Parathyroid adenoma (tissue), 2 donors: Measurements from ENCODE around the gene COG7.

Source experiments
- H2AFZ ChIP-seq: fragments of 300-600 bp; sonication (generic); one replicate; pipeline ENCODE4 v1.7.0; 2017; ENCODE audit warnings: antibody characterized with exemption, mild to moderate bottlenecking
- H3K27ac ChIP-seq: fragments of 300-600 bp; sonication (generic); one replicate; pipeline ENCODE4 v1.7.0; 2017
- H3K27me3 ChIP-seq: fragments of 300-600 bp; sonication (generic); one replicate; pipeline ENCODE4 v1.7.0; 2017; ENCODE audit warnings: low read length; ENCODE audit not compliant: control insufficient read depth, insufficient read depth
- H3K36me3 ChIP-seq: fragments of 300-600 bp; sonication (generic); one replicate; pipeline ENCODE4 v1.7.0; 2017; ENCODE audit warnings: low read length; ENCODE audit not compliant: control insufficient read depth, insufficient read depth
- H3K4me1 ChIP-seq: fragments of 300-600 bp; sonication (generic); one replicate; pipeline ENCODE4 v1.7.0; 2017; ENCODE audit warnings: control low read depth
- H3K4me2 ChIP-seq: fragments of 300-600 bp; sonication (generic); one replicate; pipeline ENCODE4 v1.7.0; 2017; ENCODE audit warnings: low read length
- H3K4me3 ChIP-seq: fragments of 300-600 bp; sonication (generic); one replicate; pipeline ENCODE4 v1.7.0; 2017; ENCODE audit warnings: low read depth, low read length
- H3K79me2 ChIP-seq: fragments of 300-600 bp; sonication (generic); one replicate; pipeline ENCODE4 v1.7.0; 2017; ENCODE audit warnings: control low read depth
- H3K9ac ChIP-seq: fragments of 300-600 bp; sonication (generic); one replicate; pipeline ENCODE4 v1.7.0; 2017; ENCODE audit warnings: mild to moderate bottlenecking
- H3K9me3 ChIP-seq: fragments of 300-600 bp; sonication (generic); one replicate; pipeline ENCODE4 v1.7.0; 2017; ENCODE audit warnings: low read length; ENCODE audit not compliant: control insufficient read depth
- CTCF ChIP-seq: fragments of 300-600 bp; sonication (generic); IDR thresholded peaks from one replicate; pipeline ENCODE4 v1.7.0; 2017; ENCODE audit warnings: antibody characterized with exemption, mild to moderate bottlenecking
- donor health status: primary hyperparathyroidism.

Gene COG7

GRCh38 chr16:23500212-23500861 lies 47.3 kb upstream of the COG7 start:
- H3K4me2 ChIP-seq, result no peak overlapping the region
- peaks cover 27% of the 10 kb centered on the region for H3K79me2 ChIP-seq
- no peak for TF ChIP-seq CTCF
- H3K4me1 ChIP-seq, result peaks cover 21% of the 10 kb centered on the region
- H3K9ac ChIP-seq, result no peak overlapping the region
- no peaks in the 10 kb centered on the region for H3K36me3 ChIP-seq
- no peaks in the 10 kb centered on the region for H3K27me3 ChIP-seq
- H3K4me3 ChIP-seq, result no peak overlapping the region
- H3K27ac ChIP-seq, result no peak overlapping the region
- H3K9me3 ChIP-seq, result no peaks in the 10 kb centered on the region
- no peak overlapping the region for H2AFZ ChIP-seq

- Histone ChIP-seq H3K27me3 (no peaks in the 10 kb centered on the region), H3K4me3 (no peak overlapping the region), H3K27ac (no peak overlapping the region), H3K9me3 (no peaks in the 10 kb centered on the region), H3K4me1 (peaks cover 17% of the 10 kb centered on the region), H3K9ac (no peak overlapping the region), H3K36me3 (no peaks in the 10 kb centered on the region), H3K4me2 (no peak overlapping the region), H2AFZ (no peak overlapping the region), H3K79me2 (peaks cover 28% of the 10 kb centered on the region)
- no peak for TF ChIP-seq CTCF
These were observed 46.8 kb upstream of the COG7 start for GRCh38 chr16:23499801-23500200.

GRCh38 chr16:23498863-23499262 lies 45.9 kb upstream of the COG7 start:
- Histone ChIP-seq H3K4me2 (no peak overlapping the region), H3K9ac (no peak overlapping the region), H3K27me3 (no peaks in the 10 kb centered on the region), H3K36me3 (no peaks in the 10 kb centered on the region), H3K9me3 (no peaks in the 10 kb centered on the region), H2AFZ (no peak overlapping the region), H3K4me1 (peaks cover 11% of the 10 kb centered on the region), H3K79me2 (peaks cover 37% of the 10 kb centered on the region), H3K4me3 (no peak overlapping the region), H3K27ac (no peak overlapping the region)
- TF ChIP-seq CTCF, result no peak

- Histone ChIP-seq H3K4me3 (peak overlapping the region; percentile 15), H3K4me1 (peaks cover 11% of the 10 kb centered on the region), H3K36me3 (no peaks in the 10 kb centered on the region), H3K79me2 (peaks cover 34% of the 10 kb centered on the region), H3K9me3 (no peaks in the 10 kb centered on the region), H3K4me2 (peak overlapping the region; percentile 54), H2AFZ (peak overlapping the region; percentile 47), H3K9ac (no peak overlapping the region), H3K27me3 (no peaks in the 10 kb centered on the region), H3K27ac (peak overlapping the region; percentile 65)
- TF ChIP-seq CTCF, result no peak
These were observed 44.5 kb upstream of the COG7 start for GRCh38 chr16:23497543-23497868.
